HG02943 (cell line): ENCODE results near the gene LRMDA.
"Not testable (repeated sequence)": the region's sequence is repeated elsewhere in the genome, so short reads cannot be mapped to it uniquely, and the experiment has no call there.

Experiments used
- ATAC-seq: cut with Tn5 transposase; IDR thresholded peaks from one replicate; pipeline ENCODE4 v1.9.1; 2021; ENCODE audit warnings: mild to moderate bottlenecking, low read depth, moderate library complexity; ENCODE audit not compliant: unreplicated experiment

The LRMDA gene

DNA sequence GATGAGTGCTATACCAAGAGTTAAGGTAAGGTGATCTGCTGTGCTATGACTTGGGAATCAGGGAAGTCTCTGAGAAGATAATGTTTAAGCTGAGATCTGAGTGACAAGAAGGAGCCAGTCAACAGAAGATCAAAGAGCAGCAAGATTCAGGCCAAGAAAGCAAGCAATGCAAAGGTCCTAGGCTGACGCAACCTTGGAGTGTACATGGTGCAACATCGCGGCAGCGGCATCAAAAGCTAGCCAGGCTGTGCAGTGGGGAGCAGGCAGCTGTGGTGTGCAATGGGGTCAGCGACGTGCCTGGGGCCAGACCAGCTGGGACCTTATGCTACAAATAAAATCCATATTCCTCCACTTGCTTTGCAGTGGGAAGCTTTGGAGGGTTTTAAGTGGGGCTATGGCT is 324.1 kb downstream of the LRMDA start:
- ATAC-seq, result no peak

DNA sequence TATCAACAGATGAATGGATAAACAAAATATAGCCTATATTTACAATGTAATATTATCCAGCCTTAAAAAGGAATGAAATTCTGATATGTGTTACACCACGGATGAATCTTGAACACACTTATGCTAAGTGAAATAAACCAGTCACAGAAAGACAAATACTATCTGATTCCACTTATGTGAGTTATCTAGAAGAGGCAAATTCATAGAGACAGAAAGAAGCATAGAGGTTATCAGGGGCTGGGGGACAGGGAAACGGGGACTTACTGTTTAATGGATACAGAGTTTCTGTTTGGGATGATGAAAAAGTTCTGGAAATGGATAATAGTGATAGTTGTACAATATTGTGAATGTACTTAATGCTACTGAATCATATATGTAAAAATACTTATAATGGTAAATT is 329.9 kb downstream of the LRMDA start:
- ATAC-seq, result no peak

DNA sequence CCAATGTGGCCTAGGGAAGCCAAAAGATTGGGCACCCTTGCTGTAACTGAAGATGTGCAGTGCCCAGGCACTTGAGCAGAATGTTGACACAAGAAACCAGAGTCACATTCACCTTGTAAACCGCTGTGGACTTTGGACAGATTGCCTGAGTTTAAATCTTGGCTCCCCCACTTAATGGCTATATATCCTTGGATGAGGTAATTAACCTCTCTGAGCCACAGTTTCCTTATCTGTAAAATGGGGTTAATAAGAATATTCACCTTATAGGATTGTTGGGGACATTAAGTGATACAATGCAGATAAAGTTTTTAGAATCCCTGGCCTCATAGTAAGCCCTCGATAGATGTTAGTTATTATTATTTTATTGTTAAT is 331.0 kb downstream of the LRMDA start:
- ATAC-seq, result no peak

DNA sequence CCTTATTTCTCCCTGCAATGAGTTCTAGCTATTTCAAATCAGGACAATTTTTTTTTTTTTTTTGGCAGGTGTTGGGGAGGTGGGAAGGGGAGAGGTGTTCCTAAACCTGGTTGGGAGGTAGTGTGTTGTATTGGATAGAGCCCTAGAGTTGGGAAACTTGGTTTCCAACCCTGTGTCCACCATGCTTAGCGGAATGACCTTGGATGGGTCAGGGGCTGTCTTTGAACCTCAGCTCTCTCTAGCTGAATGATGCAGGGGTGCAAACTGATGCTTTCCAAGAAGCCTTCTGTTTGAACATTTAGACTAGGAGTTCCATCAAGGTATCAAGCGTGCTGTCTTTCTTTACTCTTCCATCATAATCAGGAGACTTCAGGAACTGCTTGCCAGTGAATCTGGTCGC is 332.2 kb downstream of the LRMDA start:
- no peak for ATAC-seq

DNA sequence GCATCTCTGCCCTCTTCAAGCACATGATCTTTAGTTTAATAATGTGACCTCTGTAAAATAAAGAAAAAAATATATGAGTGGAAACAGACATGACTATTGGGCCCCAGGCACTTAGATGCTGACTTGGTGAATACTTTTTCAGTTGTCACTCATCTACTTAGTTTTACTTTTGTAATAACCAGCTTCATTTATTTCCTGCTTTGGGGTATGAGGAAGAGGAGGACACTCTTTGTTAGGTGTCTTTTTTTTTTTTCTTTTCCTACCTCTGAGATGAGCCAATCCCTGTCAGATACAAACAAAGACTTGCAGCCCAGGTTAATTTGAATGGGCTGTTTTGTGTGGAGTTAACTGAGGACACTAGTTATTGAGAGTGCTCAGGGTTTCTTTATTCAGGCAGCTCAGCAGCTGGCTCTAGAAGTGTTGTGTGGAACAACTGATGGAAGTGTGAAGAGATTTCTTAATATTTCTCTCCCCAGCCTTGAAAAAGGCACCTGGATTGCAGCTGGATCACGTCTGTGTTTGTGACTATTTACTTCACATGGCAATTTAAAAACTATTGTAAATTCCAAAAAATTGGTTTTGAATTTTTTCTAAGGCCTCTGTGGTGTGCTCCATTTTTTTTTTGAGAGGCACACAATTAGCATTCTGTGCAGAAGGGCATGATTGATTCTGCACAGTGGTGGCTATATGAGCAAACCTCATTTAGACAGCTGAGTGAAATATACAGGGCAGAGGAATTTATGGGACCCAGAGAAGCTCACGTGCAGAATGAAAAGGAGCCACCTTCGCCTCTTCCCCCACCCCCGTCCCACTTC is 333.8 kb downstream of the LRMDA start:
- ATAC-seq, result no peak

DNA sequence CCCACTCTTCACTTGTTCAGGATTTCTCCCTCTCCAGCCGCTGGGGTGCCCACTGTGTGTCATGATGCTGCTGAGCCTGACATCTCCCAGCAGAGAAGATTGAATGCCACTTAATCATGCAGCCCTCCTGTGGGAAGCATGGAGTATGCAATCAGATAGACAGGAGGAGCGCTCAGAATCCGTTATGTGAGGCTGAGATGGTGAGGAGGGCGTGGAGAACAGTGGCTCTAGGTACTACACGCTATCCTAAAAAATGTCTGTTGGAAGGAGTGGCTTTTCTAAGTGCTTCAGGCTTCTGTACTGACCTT is 334.3 kb downstream of the LRMDA start:
- ATAC-seq, result no peak

DNA sequence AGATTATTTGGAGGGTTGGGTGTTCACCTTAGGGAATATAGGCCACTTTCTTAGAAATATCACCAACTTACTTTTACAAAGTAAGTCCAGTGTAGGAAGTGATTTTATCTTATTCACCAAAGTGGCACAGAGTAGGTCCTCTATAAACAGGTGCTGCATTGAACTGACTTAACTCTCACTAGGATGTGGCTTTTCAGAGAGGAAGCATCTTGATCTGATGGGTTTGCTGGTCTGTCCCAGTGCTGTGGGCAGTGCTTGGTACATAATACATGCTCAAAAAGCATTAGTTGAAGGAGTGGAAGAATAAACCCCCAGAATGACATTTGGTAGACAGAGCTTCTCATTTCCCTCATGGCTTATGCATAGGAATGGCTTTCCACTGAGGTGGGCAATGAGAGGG is 334.7 kb downstream of the LRMDA start:
- ATAC-seq, result no peak

DNA sequence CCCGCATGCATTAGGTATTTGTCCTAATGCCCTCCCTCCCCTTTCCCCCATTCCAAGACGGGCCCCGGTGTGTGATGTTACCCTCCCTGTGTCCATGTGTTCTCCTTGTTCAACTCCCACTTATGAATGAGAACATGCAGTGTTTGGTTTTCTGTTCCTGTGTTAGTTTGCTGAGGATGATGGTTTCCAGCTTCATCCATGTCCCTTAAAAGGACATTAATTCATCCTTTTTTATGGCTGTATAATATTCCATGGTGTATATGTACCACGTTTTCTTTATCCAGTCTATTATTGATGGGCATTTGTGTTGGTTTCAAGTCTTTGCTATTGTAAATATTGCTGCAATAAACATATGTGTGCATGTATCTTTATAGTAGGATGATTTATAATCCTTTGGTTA is 335.3 kb downstream of the LRMDA start:
- not testable (repeated sequence) for ATAC-seq

DNA sequence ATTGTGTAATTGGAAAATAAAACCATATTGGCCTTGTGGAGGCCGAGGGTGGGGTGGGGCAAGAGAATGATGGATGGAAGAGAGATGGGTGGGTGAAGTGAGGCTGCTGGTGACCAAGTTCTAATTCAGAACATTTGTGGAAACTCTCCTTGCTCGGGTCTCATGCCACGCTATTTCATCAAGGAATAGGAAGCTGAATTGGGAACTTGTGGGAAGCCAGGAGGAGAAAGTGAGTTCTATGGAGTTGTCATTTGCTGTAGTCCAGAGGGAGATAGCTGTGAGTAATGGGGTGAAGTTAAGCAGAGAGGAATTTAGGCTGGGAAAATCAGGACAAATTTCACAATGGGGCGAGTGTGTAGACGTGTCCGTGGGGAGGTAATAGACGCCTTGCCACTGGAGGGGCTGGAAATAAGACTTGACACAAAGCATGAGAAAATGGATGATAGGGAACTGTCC is 339.2 kb downstream of the LRMDA start:
- no peak for ATAC-seq

DNA sequence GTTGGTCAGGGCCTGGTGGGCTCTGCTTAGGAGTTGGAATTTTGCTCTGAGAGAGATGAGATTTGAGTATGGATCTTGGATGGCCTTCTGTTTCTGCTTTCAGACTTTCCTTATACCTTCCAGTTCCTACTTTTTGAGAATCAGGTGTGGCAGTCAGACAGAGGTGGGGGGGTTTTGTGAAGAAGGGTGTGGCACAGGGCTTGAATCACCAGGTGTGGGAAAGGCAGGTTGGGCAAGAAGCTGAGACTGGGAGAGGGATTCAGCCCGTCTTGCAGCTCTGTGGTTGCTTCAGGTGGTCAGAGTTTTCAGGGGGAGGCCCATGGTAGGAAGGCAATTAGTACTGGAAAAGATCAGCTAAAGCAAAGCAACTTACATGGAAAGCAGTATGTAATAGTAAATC is 340.2 kb downstream of the LRMDA start:
- ATAC-seq, result no peak

DNA sequence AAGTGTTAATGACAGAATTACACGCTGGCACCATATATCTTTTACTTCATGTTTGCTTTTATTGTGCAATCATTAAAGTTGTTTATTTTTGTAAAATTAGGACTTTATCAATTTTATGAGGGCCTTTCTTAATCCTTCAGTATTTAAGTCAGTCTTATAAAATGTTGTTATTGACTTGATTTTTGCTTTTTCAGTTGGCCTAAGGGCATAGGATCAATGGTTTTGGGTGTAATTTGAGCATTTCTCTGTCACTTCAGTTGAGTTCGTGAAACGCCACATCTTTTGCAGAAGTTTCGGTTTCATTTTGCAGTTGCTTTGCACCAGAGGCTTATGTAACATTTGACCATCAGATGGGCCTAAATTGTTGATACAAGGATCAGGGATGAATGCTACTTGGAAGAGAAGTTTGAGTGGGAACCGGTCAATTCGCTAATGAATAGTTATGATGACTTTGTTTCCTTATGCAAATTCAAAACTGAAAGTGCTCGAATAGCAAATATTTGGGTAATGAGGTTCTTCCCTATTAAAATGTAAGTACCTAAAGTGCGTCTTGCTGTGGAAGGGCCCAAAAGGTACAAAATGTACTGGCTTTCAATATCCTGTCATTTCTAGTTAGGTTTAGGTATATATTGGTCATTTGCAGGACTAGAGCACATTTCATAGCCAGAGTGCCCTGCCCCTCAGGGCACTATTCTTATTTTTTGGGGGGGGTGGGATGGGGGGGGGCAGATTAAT is 340.9 kb downstream of the LRMDA start:
- no peak for ATAC-seq

DNA sequence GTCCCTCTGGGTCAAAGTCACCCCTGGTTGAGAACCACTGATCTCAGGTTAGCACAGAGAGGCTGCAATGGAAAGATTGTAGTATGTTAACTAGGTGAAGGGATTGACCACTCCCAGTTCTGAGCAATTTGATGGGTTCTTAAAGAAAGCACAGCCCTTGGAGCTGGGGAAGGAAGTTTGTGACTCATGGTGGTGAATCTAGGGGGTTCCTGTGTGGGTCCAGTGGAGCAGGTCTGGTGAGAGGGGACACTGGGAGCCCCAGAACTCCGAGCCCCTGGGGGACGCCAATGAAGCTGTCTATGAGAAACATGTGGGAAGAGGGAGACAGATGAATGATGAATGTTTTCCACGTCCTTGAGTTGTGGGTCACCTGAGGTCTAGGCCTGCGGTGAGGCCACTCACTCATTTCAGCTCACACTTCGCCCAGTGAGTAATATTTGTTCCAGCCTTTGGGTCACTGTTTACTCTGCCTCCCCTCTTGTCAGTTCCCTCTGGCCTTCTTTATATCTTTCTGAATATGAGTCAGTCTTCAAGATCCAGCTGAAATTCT is 341.9 kb downstream of the LRMDA start:
- ATAC-seq, result no peak

DNA sequence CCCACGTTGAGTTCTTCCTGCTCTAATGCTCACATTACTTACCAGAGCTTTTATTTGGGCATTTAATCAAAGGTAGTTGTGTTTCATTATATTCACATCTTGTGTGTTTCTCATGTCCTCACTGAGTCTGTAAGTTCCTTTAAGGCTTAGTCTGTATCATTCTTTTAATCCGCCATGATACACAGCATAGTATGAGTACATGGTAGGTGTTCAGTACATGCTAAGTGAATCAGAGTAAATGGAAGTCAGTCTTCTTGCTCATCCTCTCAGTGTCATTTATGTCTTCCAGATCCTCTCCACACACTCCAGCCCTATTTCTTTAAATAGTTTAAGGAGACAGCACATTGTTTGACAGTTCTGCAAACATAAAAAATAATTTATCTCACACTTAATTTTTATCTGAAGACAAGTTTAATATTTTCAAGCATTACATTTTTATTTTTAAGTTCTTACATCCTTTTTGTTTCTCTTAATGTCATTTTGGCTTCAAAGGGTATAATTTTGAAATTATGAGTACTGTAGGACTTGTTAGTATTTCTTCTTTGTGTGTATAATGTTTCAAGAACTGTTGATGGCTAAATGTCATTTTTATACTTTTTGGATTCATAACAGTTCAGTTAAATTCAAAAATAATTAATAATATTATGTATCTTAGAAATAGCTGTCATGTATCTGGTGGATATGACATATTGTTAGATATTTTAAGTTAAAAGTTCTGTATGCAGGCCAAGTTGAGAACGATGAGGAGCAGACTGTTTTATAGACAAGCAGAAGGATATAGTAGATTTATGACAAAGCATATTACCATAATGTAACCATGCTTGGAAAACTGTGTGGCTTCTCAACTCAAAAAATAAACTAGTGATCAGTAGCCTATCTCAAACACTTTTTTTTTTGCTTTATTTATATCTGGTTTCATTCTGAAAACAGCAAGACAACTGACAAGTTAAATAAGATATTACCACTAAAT is 342.7 kb downstream of the LRMDA start:
- no peak for ATAC-seq

DNA sequence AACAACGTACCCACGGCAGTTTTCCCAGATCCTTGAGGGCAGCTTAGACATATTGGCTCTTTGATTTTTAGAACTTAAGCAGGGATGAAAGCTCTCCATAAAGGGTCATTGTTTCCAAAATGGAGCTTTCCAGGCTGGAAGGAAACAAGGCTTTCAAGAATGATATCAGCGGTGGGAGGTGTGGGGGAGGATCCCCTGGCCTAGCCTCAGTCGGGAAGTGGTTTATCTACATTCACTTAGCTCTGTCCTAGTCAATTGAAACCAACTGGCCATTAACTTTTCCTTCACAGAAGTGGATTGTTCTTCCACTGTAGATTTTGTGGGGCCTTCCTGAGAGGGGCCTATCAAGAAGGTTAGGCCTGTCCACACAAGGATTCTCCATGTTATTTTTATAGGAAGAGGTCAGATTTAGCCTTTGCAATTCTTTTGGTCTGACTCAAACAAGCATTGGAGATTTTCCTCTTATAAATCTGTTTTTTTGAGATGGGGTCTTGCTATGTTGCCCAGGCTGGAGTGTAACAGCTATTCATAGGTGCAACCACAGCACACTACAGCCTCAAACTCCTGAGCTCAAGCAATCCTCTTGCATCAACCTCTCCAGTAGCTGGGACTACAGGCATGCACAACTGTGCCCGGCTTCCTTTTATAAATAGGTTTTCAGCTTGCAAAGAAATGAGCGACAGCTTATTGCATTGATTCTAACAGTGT is 343.5 kb downstream of the LRMDA start:
- no peak for ATAC-seq

DNA sequence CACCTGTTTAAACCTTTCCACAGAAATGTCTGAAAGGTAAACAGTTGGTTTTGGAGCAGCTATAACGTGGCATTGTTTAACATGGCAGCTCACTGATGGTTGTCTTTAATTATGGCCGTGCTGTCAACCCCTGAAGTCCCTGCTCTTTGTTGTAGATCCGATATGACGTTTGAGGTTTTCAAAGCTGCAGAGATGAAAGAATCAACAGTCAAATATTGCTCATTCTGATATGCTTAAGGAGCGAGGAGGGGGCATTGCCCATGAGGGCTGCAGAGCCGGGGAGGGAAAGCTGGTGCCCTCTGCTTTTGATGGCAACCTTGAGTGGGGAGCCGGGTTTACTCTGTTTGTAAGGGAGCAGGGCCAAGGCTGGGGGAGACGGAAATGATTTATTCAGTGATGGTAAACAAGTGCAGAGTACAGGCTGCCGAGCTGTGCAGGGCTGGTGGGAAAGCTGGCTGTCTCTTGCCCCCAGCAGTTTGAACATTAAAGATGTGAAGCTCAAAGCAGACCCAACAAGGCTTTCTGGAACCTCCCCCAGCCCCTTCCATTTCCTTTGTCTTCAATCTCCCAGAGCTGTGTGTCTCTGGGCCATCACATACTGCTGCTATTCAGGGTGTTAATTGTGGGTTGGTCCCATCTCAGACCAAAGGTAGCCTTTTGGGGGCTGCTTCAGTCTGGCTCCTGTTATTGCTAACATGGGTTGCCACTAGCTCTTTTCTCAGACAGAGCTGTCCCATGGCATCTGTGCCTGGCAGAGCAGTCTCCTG is 345.5 kb downstream of the LRMDA start:
- ATAC-seq, result no peak

DNA sequence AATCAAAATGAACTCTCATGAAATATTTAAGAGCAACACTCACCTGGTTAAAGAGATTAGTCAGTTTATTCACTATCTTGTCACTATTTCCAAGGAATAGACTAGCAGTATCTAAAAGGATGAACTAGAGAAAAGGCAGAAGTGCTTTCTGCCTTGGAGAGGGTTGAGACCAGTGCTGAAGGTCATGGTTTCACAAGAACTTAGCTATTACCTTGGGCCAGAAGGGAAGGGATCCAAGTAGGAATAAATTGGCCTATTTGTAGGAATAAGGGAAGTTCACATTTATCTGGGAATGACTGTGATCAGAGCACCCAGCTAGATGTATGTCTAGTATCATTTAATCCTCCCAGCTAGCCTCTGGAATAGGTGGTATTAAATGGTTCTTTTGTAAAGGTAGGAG is 347.2 kb downstream of the LRMDA start:
- no peak for ATAC-seq

DNA sequence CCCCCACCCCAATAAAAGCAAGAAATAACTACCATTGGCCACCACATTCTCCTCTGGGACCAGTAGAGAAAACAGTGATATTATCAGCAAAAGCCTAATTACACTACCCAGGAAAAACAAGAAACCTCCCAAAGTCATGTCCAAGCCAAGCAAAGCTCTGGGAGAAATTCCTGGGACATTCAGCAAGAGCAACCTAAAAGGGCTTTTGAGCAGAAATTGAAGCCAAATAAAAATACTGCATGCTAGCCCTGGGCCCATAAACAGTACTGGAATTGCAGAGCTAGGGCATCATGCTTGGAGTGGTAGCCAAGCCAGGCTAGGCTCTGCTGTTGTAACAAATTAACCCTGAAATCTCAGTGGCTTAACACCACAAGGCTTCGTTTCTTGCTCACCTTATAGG is 347.9 kb downstream of the LRMDA start:
- ATAC-seq, result no peak

DNA sequence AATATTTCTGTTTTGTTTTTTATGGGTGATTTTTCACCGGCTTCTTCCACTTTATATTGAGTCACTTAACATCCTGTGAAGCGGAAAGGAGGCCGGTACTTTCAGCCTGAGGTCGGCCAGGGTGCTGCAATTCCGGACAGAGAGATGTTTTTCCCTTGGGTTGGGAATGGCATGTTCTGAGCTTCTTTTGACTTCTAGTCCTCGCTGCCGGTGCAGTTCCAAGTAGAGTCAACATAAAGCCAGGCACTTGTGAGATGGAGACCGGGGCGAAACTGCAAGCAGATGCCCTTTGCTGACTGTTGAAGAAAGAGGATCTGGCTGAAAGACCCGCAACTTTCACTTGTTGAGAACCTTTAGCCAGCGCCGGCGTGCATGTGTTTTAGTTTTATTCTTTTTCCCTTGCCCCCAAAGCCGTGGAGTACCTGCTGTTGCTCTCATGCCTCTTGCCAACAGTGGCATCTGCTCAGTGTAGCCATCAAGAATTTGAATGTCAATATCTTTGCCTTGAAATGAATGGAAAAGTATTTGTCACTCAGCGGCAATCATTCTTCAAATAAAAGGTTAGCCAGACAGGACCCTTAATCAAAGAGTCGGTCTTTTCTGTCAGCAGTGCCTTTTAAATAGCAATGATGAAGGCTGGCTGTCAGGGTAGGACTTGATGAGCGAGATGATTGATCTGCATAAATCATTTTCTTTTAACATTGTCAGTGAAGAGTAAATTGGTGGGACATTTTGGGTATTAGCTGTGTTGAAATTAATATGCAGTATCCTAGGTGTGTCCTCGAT is 351.2 kb downstream of the LRMDA start:
- ATAC-seq, result no peak
